B cell (primary cell): Measurements from ENCODE around the gene FABP3. TPM values are rescaled to one million over a fixed set of nuclear protein-coding genes. Genes with fewer than 3 reads are reported as not detected.
"Not testable (repeated sequence)": the region's sequence is repeated elsewhere in the genome, so short reads cannot be mapped to it uniquely, and the experiment has no call there.

Source experiments
- ATAC-seq: fragments of 200-7000 bp; cut with Tn5 transposase; one replicate; pipeline ENCODE4 v1.10.0; 2021; ENCODE audit warnings: low read depth, mild to moderate bottlenecking, moderate number of reproducible peaks, moderate library complexity
- CTCF ChIA-PET: fragments of 350-600 bp; sonication (Branson Sonifier 250); formaldehyde crosslinking; loops from one replicate; lab custom pipeline; 2021; ENCODE audit warnings: antibody characterized with exemption, inconsistent platforms; lab: Charles Lee
- POLR2A ChIA-PET: fragments of 350-600 bp; sonication (Branson Sonifier 250); formaldehyde crosslinking; loops from one replicate; lab custom pipeline; 2021; ENCODE audit warnings: antibody characterized with exemption; lab: Charles Lee
- DNase-seq: peaks from one replicate; pipeline ENCODE4 v3.0.0; 2013
- H2AFZ ChIP-seq: 2 replicates; pipeline ENCODE4 v1.6.1; 2012; ENCODE audit warnings: mild to moderate bottlenecking, low read depth, low read length; ENCODE audit not compliant: insufficient read depth, poor library complexity, severe bottlenecking
- H3K27ac ChIP-seq, 2 donors: 1 replicate in 1 of 2; 2 replicates in 1 of 2; pipeline ENCODE4 v1.5.1; 2012 to 2013; ENCODE audit warnings: low read length in 2 of 2, mild to moderate bottlenecking in 2 of 2, moderate library complexity in 1 of 2
- H3K27me3 ChIP-seq, 4 experiments: fragments of 200-600 bp in 1 of 4; sonication (generic) in 1 of 4; replicated peaks in 1 of 4; 1 replicate in 2 of 4; 2 replicates in 2 of 4; pipeline versions ENCODE4 v1.6.1 to v1.7.0; 2013 to 2016; ENCODE audit warnings: low read length in 3 of 4, mild to moderate bottlenecking in 2 of 4, mixed read lengths in 1 of 4, moderate library complexity in 1 of 4; ENCODE audit not compliant: insufficient read depth in 4 of 4, control insufficient read depth in 3 of 4; ENCODE audit errors: control extremely low read depth in 1 of 4
- H3K36me3 ChIP-seq, 2 experiments: replicated peaks in 1 of 2; 1 replicate in 1 of 2; 2 replicates in 1 of 2; pipeline versions ENCODE4 v1.6.1 to v1.7.1; 2013; ENCODE audit warnings: low read length in 1 of 2; ENCODE audit not compliant: insufficient read depth in 2 of 2, control insufficient read depth in 1 of 2; ENCODE audit errors: control extremely low read depth in 1 of 2, extremely low read depth in 1 of 2
- H3K4me1 ChIP-seq, 2 donors: fragments of 200-600 bp in 1 of 2; sonication (generic) in 1 of 2; 1 replicate in 1 of 2; 2 replicates in 1 of 2; pipeline versions ENCODE4 v1.5.1 to v1.6.1; 2013 to 2017; ENCODE audit warnings: low read length in 2 of 2; ENCODE audit not compliant: control insufficient read depth in 2 of 2, insufficient read depth in 2 of 2
- H3K4me2 ChIP-seq: replicated peaks from 2 replicates; pipeline ENCODE3; 2012; ENCODE audit warnings: mild to moderate bottlenecking, low read depth, low read length; ENCODE audit not compliant: poor library complexity, severe bottlenecking
- H3K4me3 ChIP-seq, 5 experiments: fragments of 200-600 bp in 1 of 5; sonication (generic) in 1 of 5; 1 replicate in 3 of 5; 2 replicates in 2 of 5; pipeline versions ENCODE4 v1.5.1 to v1.7.0; 2011 to 2016; ENCODE audit warnings: low read length in 4 of 5, mild to moderate bottlenecking in 4 of 5, low read depth in 2 of 5, control low read depth in 1 of 5, moderate library complexity in 1 of 5; ENCODE audit not compliant: insufficient read depth in 1 of 5; ENCODE audit errors: control extremely low read depth in 1 of 5, extremely low read depth in 1 of 5
- H3K79me2 ChIP-seq: fragments of 200-600 bp; sonication (generic); one replicate; pipeline ENCODE4 v1.6.0; 2016; ENCODE audit warnings: low read length; ENCODE audit not compliant: control insufficient read depth, insufficient read depth
- H3K9ac ChIP-seq: fragments of 200-600 bp; sonication (generic); 2 replicates; pipeline ENCODE4 v1.6.1; 2017; ENCODE audit warnings: mild to moderate bottlenecking, low read length, moderate library complexity
- H3K9me3 ChIP-seq, 3 donors: one replicate each; pipeline versions ENCODE4 v1.6.1 to v1.7.1; 2013; ENCODE audit warnings: low read length in 2 of 3; ENCODE audit not compliant: control insufficient read depth in 2 of 3, insufficient read depth in 1 of 3; ENCODE audit errors: control extremely low read depth in 1 of 3
- H4K20me1 ChIP-seq: 2 replicates; pipeline ENCODE4 v1.6.0; 2012; ENCODE audit warnings: mild to moderate bottlenecking, low read length; ENCODE audit not compliant: insufficient read depth, control insufficient read depth, poor library complexity, severe bottlenecking
- H3K27ac Mint-ChIP-seq: one replicate; pipeline ENCODE4 v1.8.0; 2021; ENCODE audit warnings: mixed read lengths
- H3K27me3 Mint-ChIP-seq: one replicate; pipeline ENCODE4 v1.8.0; 2021; ENCODE audit warnings: mixed read lengths
- H3K4me1 Mint-ChIP-seq: one replicate; pipeline ENCODE4 v1.8.0; 2021; ENCODE audit warnings: mixed read lengths
- H3K4me3 Mint-ChIP-seq: one replicate; pipeline ENCODE4 v1.8.0; 2021; ENCODE audit warnings: mixed read lengths
- H3K9me3 Mint-ChIP-seq: one replicate; pipeline ENCODE4 v1.8.0; 2022; ENCODE audit warnings: mixed read lengths; ENCODE audit not compliant: insufficient read depth
- EZH2 ChIP-seq: IDR thresholded peaks from 2 replicates; pipeline ENCODE4 v1.6.1; 2012; ENCODE audit warnings: borderline replicate concordance, low read depth, mild to moderate bottlenecking, moderate library complexity, low read length; ENCODE audit not compliant: insufficient read depth, poor library complexity, severe bottlenecking
- WGBS: methylation state at CpG from one replicate; pipeline ENCODE4 v1.1.5; 2013; ENCODE audit warnings: missing lambda C conversion rate; ENCODE audit not compliant: insufficient coverage; 5-methylcytosine and 5-hydroxymethylcytosine counted together
- intact Hi-C: fragments of 100-400 bp; cut with micrococcal nuclease; formaldehyde crosslinking; loops from one replicate; pipeline ENCODE4 v1.10.0; 2022
- polyA plus RNA-seq: library from polyadenylated mRNA; depleted of rRNA; stranded (reverse); fragments of >200 nt; gene quantifications from 2 replicates; pipeline ENCODE4 v1.2.3, GENCODE V29; 2012
- total RNA-seq, 2 donors: library from RNA; stranded (reverse); fragments of 120-200 nt in 1 of 2; gene quantifications; 1 replicate in 1 of 2; 2 replicates in 1 of 2; pipeline versions ENCODE4 v1.2.3 to v1.2.4, GENCODE V29; 2013 to 2022
- TF ChIP-seq, protein P1 (sequence below): fragments of 200-600 bp; IDR thresholded peaks from one replicate; pipeline ENCODE4 v1.8.0; 2022; ENCODE audit warnings: antibody characterized with exemption, mild to moderate bottlenecking

Gene FABP3
- total and polyA plus RNA-seq, 2 donors (not counting 1 experiment from before 2014, with no cell fraction given) = not detected

DNA sequence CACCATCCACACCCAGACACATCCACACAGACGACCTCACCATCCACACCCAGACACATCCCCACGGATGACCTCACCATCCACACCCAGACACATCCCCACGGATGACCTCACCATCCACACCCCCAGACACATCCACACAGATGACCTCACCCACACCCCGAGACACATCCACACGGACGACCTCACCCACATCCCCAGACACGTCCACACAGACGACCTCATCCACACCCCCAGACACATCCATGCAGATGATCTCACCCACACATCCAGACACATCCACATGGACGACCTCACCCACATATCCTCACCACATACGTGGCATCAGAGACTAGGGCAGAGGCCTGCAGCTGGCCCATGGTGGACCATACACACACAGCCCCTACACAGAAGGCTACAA is 14.7 kb upstream of the FABP3 start:
- DNase-seq (no peak), ATAC-seq (no peak)
- no peaks in the 10 kb centered on the region for H4K20me1 ChIP-seq
- H3K79me2 ChIP-seq = no peaks in the 10 kb centered on the region
- Mint-ChIP-seq H3K4me3 (no peak overlapping the region), H3K27ac (no peak overlapping the region), H3K9me3 (no peaks in the 10 kb centered on the region), H3K27me3 (peaks cover 25% of the 10 kb centered on the region), H3K4me1 (no peaks in the 10 kb centered on the region)
- no peak overlapping the region for H2AFZ ChIP-seq
- CTCF ChIA-PET = no interaction called here
- intact Hi-C loops = no loop called here
- no peaks in the 10 kb centered on the region for H3K9me3 ChIP-seq
- TF ChIP-seq EZH2 = no peak
- TF ChIP-seq, protein P1, sequence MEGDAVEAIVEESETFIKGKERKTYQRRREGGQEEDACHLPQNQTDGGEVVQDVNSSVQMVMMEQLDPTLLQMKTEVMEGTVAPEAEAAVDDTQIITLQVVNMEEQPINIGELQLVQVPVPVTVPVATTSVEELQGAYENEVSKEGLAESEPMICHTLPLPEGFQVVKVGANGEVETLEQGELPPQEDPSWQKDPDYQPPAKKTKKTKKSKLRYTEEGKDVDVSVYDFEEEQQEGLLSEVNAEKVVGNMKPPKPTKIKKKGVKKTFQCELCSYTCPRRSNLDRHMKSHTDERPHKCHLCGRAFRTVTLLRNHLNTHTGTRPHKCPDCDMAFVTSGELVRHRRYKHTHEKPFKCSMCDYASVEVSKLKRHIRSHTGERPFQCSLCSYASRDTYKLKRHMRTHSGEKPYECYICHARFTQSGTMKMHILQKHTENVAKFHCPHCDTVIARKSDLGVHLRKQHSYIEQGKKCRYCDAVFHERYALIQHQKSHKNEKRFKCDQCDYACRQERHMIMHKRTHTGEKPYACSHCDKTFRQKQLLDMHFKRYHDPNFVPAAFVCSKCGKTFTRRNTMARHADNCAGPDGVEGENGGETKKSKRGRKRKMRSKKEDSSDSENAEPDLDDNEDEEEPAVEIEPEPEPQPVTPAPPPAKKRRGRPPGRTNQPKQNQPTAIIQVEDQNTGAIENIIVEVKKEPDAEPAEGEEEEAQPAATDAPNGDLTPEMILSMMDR = no peak
- no peaks in the 10 kb centered on the region for H3K36me3 ChIP-seq
- no peaks in the 10 kb centered on the region for H3K4me1 ChIP-seq
- no peak overlapping the region for H3K4me2 ChIP-seq
- no peak overlapping the region for H3K27ac ChIP-seq
- POLR2A ChIA-PET = no interaction called here
- no peak overlapping the region for H3K4me3 ChIP-seq
- H3K27me3 ChIP-seq = peaks cover 0 to 9% (median 2%) of the 10 kb centered on the region in 4 experiments
- H3K9ac ChIP-seq = no peak overlapping the region
- 81% methylated on average over 10 of the region's 10 CpGs for WGBS

DNA sequence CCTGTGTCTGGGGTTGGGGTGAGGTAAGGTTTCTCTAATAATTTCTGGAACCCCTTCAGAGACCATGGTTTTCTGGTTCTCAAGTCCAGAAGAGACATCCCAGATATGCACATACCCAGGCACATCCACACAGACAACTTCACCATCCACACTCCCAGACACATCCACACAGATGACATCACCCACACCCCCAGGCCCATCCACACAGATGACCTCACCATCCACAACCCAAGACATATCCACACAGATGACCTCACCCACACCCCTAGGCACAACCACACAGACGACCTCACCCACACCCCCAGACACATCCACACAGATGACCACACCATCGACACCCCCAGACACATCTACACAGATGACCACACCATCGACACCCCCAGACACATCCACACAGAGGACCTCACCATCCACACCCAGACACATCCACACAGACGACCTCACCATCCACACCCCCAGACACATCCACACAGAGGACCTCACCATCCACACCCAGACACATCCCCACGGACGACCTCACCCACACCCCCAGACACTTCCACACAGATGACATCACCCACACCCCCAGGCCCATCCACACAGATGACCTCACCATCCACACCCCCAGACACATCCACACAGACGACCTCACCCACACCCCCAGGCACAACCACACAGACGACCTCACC is 13.8 kb upstream of the FABP3 start:
- H4K20me1 ChIP-seq, CTCF ChIA-PET: not testable (repeated sequence)
- 82% methylated on average over 8 of the region's 8 CpGs for WGBS

More for the DNA sequence above, 13.8 kb upstream of the FABP3 start:
- H3K4me1 ChIP-seq, H3K27ac ChIP-seq, DNase-seq, H3K4me2 ChIP-seq, H3K4me3 ChIP-seq, H3K27ac Mint-ChIP-seq, H3K36me3 ChIP-seq, H3K9me3 ChIP-seq, intact Hi-C loops, H3K9ac ChIP-seq, ATAC-seq, H3K9me3 Mint-ChIP-seq, H3K4me3 Mint-ChIP-seq, POLR2A ChIA-PET, H3K79me2 ChIP-seq, H2AFZ ChIP-seq, H3K4me1 Mint-ChIP-seq: not testable (repeated sequence)
- peaks cover 0 to 15% (median 2%) of the 10 kb centered on the region in 4 experiments for H3K27me3 ChIP-seq
- peaks cover 33% of the 10 kb centered on the region for H3K27me3 Mint-ChIP-seq
